Esophagus muscularis mucosa (tissue), 3 donors: ENCODE measurements around the gene AUTS2.

Experiments used
- POLR2A ChIP-seq: fragments of 450-650 bp; IDR thresholded peaks from one replicate; pipeline ENCODE4 v1.6.1; 2017; ENCODE audit warnings: antibody characterized with exemption, moderate library complexity, mild to moderate bottlenecking, low read depth
- TF ChIP-seq, protein P1 (sequence below), 3 experiments: fragments of 200-600 bp in 2 of 3; fragments of 450-650 bp in 1 of 3; sonication (generic) in 2 of 3; IDR thresholded peaks; one replicate each; pipeline ENCODE4 v1.5.1; 2017 to 2019; ENCODE audit warnings: antibody characterized with exemption in 3 of 3, mild to moderate bottlenecking in 2 of 3, moderate library complexity in 1 of 3

DNA sequence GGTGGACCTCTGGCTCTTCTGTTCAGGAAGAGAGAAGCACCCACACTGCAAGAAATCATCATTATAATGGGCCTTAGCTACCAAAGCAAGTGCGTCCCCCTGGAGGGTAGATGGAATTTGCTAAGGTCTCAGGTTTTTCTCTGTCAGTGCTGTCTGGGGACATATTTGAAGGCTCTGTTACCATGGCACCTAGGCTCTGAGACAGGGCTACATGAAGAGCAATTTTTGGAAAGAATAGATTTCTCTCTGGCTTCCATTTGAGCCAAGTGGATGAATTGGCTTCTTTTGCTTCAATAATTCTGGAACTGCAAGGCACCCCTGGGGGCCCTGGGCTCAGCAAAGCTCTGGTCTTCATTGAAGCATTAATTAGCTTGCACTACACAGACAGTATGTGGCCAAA, 1184.5 kb downstream of the AUTS2 start:
- TF ChIP-seq, protein P1, sequence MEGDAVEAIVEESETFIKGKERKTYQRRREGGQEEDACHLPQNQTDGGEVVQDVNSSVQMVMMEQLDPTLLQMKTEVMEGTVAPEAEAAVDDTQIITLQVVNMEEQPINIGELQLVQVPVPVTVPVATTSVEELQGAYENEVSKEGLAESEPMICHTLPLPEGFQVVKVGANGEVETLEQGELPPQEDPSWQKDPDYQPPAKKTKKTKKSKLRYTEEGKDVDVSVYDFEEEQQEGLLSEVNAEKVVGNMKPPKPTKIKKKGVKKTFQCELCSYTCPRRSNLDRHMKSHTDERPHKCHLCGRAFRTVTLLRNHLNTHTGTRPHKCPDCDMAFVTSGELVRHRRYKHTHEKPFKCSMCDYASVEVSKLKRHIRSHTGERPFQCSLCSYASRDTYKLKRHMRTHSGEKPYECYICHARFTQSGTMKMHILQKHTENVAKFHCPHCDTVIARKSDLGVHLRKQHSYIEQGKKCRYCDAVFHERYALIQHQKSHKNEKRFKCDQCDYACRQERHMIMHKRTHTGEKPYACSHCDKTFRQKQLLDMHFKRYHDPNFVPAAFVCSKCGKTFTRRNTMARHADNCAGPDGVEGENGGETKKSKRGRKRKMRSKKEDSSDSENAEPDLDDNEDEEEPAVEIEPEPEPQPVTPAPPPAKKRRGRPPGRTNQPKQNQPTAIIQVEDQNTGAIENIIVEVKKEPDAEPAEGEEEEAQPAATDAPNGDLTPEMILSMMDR (IDR thresholded peaks at IDR 0.05), result no peak
- no peak for TF ChIP-seq POLR2A
